HG02610 (cell line): Measurements from ENCODE around the gene IKZF4.

Source experiments
- ATAC-seq: cut with Tn5 transposase; IDR thresholded peaks from one replicate; pipeline ENCODE4 v1.9.1; 2021; ENCODE audit warnings: mild to moderate bottlenecking, moderate library complexity; ENCODE audit not compliant: unreplicated experiment

IKZF4 gene

DNA sequence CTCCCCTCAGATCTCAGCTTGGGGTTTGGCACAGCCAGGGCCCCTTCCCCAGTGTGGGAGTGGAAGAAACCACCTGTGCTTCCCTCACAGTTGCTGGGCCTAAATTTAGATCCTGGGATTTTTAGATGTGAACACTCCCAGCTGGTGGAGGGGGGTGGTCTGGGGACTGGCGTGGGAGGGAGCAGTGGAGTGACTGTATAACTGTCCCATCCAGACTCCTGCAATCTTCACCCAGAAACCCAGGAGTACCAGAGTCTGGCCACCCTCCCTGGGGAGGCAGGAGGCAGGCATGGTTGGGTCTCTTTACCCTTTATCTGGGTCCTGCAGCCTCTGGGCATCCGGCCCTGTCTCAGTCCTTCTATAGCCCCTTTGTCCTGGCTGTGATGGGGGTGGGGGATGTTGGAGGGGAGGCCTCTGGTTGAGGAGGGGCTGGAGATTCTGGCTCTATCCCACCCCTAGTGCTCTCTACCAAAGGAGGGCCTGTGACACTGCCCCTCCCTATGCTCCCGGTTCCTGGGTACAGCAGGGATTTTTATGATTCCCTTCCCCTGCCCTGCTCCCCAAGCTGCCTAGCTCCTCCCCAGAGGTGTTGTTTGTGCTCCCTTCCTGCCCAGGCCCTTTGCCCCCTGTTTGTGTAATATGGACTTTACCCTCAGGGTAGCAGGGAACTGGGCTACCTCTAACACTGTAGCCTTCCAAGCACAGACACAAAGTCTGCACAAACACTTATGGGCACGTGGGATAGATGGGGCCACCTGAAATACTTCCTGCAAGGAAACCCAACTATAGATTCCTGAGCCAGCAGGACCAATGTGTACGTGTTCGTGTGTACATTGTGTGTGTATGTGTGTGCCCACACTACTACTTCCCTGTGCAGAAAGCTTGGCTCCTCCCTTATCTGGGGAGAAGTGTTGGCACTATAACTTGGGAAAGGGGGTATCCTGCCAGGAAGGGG is 60.8 kb downstream of the IKZF4 start:
- ATAC-seq = no peak

DNA sequence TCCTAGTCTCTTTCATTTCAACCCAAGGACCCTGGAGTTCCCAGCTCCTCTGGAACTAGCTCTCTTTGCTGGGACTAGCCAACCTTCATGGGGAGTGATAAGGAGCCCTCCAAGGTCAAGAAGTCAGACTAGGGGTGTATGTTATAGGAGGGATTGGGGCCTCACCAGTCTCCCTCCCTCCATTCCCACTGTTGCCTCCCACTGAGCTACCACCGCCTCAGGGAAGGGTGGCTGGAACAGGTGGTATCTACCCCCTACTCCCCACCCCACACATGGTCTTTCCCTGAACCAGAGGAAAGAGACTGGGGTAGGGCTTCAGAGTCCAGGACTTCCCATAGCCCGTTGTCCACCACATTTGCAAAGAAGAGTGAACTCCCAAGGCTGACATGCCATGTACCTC is 61.5 kb downstream of the IKZF4 start:
- no peak for ATAC-seq

DNA sequence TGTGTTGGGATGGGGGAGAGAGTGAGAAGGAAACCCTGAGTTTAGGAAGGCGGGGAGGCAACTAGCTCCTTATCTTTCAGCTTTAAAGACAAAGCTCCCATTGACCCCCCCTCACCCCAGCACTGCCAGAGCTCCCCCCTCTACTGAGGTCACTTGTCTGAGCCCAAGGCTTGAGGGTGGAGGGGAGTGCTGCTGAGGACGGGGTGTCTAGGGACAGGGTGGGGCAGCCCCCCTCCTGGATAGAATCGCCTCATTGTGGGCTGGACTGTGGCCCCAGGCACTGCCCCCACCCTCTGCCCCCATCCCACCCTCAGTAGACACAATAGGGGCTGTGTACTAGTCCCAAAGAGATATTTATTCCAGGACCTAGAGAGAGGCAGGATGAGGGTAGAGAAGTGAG is 62.1 kb downstream of the IKZF4 start:
- ATAC-seq = no peak

- ATAC-seq = no peak
Observed at GRCh38 chr12:56084958-56085543, 64.2 kb downstream of the IKZF4 start.

DNA sequence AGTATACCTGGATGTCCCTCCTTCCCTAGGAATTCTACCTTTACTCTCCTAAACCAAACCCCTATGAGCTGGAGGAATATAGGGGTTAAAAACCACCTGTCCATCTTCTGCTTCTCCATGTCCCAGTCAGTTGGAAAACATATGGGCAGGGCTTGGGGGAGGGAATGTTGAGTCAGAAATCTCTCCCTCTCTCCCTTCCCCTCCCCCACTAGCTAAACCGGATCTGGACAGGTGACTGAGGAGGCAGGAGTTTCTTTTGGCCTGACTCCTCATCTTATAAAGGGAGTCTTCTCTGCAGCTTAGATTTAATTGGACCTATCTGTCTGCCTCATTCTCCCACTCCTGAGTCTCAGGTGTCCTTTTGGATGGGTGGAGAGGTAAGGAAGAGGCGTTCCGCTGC is 65.3 kb downstream of the IKZF4 start:
- ATAC-seq = no peak

GRCh38 chr12:56086608-56087007 is 65.8 kb downstream of the IKZF4 start:
- ATAC-seq = no peak

DNA sequence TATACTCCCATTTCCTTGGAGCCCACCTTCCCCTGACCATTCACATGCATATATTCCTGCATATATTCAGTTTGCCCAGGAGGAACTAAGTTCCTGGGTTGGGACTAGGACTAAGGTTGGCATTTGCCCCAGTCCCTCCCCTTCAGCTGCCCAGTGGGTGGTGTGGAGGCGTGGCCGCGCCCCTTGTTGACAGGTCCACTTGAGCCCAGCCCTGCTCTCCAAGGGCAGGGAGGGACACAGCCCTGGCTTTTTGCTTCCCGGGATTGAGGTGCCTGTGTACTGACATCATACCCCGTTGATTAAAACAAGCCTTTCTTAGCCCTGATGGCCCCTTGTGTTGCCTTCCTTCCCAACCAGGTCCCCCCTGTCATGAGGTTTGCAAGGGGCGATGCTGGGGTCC is 66.4 kb downstream of the IKZF4 start:
- no peak for ATAC-seq
